GM11168 (cell line): ENCODE measurements around the gene ANK3.

ENCODE experiments used
- in situ Hi-C: fragments of 300-500 bp; cut with MboI; formaldehyde crosslinking; loops from one replicate; pipeline ENCODE4 v1.12.0; 2022; ENCODE audit warnings: low sequenced_read_pairs; ENCODE audit not compliant: unreplicated experiment

The ANK3 gene

GRCh38 chr10:60389413-60390025, at the start of gene ANK3:
Gene ANK3 (minus strand): TSS chr10:60389875. CDS start chr10:60389538, 337 bp downstream.
- in situ Hi-C loops, result no loop called here

GRCh38 chr10:60434418-60435046, 44.9 kb upstream of the ANK3 start:
- in situ Hi-C loops, result loop anchor here (10.0 kb wide), 2 partner anchors 190 to 340 kb away; no protein-coding TSS in a partner anchor

GRCh38 chr10:60433684-60434083, 44.0 kb upstream of the ANK3 start:
- in situ Hi-C loops, result loop anchor here (10.0 kb wide), 2 partner anchors 189 to 339 kb away; no protein-coding TSS in a partner anchor

- in situ Hi-C loops, result loop anchor here (10.0 kb wide), 2 partner anchors 186 to 336 kb away; no protein-coding TSS in a partner anchor
These were observed 41.3 kb upstream of the ANK3 start for GRCh38 chr10:60430836-60431597.

GRCh38 chr10:60430017-60430416, 40.3 kb upstream of the ANK3 start:
- in situ Hi-C loops, result loop anchor here (10.0 kb wide), 2 partner anchors 185 to 335 kb away; no protein-coding TSS in a partner anchor

- in situ Hi-C loops, result no loop called here
These were observed 39.6 kb upstream of the ANK3 start for GRCh38 chr10:60429084-60429849.

- in situ Hi-C loops, result no loop called here
These were observed 38.7 kb upstream of the ANK3 start for GRCh38 chr10:60428387-60428737.

GRCh38 chr10:60427709-60428386, 38.2 kb upstream of the ANK3 start:
- in situ Hi-C loops, result no loop called here

GRCh38 chr10:60427148-60427547, 37.5 kb upstream of the ANK3 start:
- in situ Hi-C loops, result no loop called here

- in situ Hi-C loops, result no loop called here
These were observed 36.8 kb upstream of the ANK3 start for GRCh38 chr10:60426425-60426824.

GRCh38 chr10:60425392-60426110, 35.9 kb upstream of the ANK3 start:
- in situ Hi-C loops, result no loop called here

- in situ Hi-C loops, result no loop called here
These were observed 35.3 kb upstream of the ANK3 start for GRCh38 chr10:60424971-60425370.

GRCh38 chr10:60423920-60424319, 34.2 kb upstream of the ANK3 start:
- in situ Hi-C loops, result no loop called here

GRCh38 chr10:60422809-60423208, 33.1 kb upstream of the ANK3 start:
- in situ Hi-C loops, result no loop called here

GRCh38 chr10:60420991-60421894, 31.6 kb upstream of the ANK3 start:
- in situ Hi-C loops, result no loop called here

GRCh38 chr10:60419249-60419648, 29.6 kb upstream of the ANK3 start:
- in situ Hi-C loops, result no loop called here

GRCh38 chr10:60417901-60418300, 28.2 kb upstream of the ANK3 start:
- in situ Hi-C loops, result no loop called here

GRCh38 chr10:60417024-60417423, 27.3 kb upstream of the ANK3 start:
- in situ Hi-C loops, result no loop called here
